Esophagus muscularis mucosa (tissue), 4 donors: ENCODE results near the gene DPH7. TPM values are rescaled to one million over a fixed set of nuclear protein-coding genes. Genes with fewer than 3 reads are reported as not detected.
"Not testable (repeated sequence)": the region's sequence is repeated elsewhere in the genome, so short reads cannot be mapped to it uniquely, and the experiment has no call there.

ENCODE experiments used
- DNase-seq: peaks from one replicate; pipeline ENCODE4 v3.0.0-alpha.2; 2017; ENCODE audit errors: extremely low spot score
- H3K27ac ChIP-seq, 4 donors: fragments of 200-600 bp; sonication (generic); replicated peaks in 1 of 4; 1 replicate in 3 of 4; 2 replicates in 1 of 4; pipeline ENCODE4 v1.5.1; 2016 to 2019; ENCODE audit warnings: mild to moderate bottlenecking in 1 of 4
- H3K27me3 ChIP-seq, 4 donors: fragments of 200-600 bp; sonication (generic); one replicate each; pipeline versions ENCODE4 v1.5.1 to v1.6.0; 2016 to 2019
- H3K36me3 ChIP-seq, 4 donors: fragments of 200-600 bp; sonication (generic); one replicate each; pipeline ENCODE4 v1.5.1; 2016 to 2019
- H3K4me1 ChIP-seq, 4 donors: fragments of 200-600 bp; sonication (generic); one replicate each; pipeline ENCODE4 v1.5.1; 2016 to 2019
- H3K4me3 ChIP-seq, 4 donors: fragments of 200-600 bp; sonication (generic); 1 replicate in 2 of 4; 2 replicates in 2 of 4; pipeline ENCODE4 v1.5.1; 2016 to 2019; ENCODE audit warnings: mild to moderate bottlenecking in 4 of 4, moderate library complexity in 1 of 4
- H3K9me3 ChIP-seq, 4 donors: fragments of 200-600 bp; sonication (generic); 1 replicate in 3 of 4; 2 replicates in 1 of 4; pipeline ENCODE4 v1.5.1; 2016 to 2019
- CTCF ChIP-seq, 3 experiments: fragments of 200-600 bp in 2 of 3; fragments of 450-650 bp in 1 of 3; sonication (generic) in 2 of 3; IDR thresholded peaks; one replicate each; pipeline ENCODE4 v1.5.1; 2017 to 2019; ENCODE audit warnings: antibody characterized with exemption in 3 of 3, mild to moderate bottlenecking in 2 of 3, moderate library complexity in 1 of 3
- EP300 ChIP-seq: sonication (generic); formaldehyde crosslinking; IDR thresholded peaks from one replicate; pipeline ENCODE4 v1.6.1; 2017; ENCODE audit warnings: antibody characterized with exemption
- POLR2A ChIP-seq: fragments of 450-650 bp; IDR thresholded peaks from one replicate; pipeline ENCODE4 v1.6.1; 2017; ENCODE audit warnings: antibody characterized with exemption, moderate library complexity, mild to moderate bottlenecking, low read depth
- POLR2AphosphoS5 ChIP-seq, 2 donors: sonication (generic); formaldehyde crosslinking; IDR thresholded peaks; one replicate each; pipeline ENCODE4 v1.6.1; 2017; ENCODE audit warnings: antibody characterized with exemption in 2 of 2
- WGBS: methylation state at CpG from one replicate; pipeline ENCODE4 v1.1.5; 2018; 5-methylcytosine and 5-hydroxymethylcytosine counted together
- intact Hi-C: fragments of 100-400 bp; cut with DNase I; formaldehyde crosslinking; loops from one replicate; pipeline ENCODE4 v1.15.1; 2023
- total RNA-seq, 4 donors: library from RNA; depleted of rRNA; stranded (reverse); fragments of >200 nt; gene quantifications; one replicate each; pipeline versions ENCODE4 v1.1.0 to v1.2.1, GENCODE V29; 2016

Gene DPH7
- total RNA-seq, 4 donors from 2014 or later = 19.9 to 27.8 (median 24.8) TPM

- no peak for DNase-seq
- intact Hi-C loops = loop anchor here (10.0 kb wide), 3 partner anchors 58 to 228 kb away; partner anchors contain the start of genes EXD3 and NOXA1
Measured at GRCh38 chr9:137522746-137523455, 55.8 kb downstream of the DPH7 start.

DNA sequence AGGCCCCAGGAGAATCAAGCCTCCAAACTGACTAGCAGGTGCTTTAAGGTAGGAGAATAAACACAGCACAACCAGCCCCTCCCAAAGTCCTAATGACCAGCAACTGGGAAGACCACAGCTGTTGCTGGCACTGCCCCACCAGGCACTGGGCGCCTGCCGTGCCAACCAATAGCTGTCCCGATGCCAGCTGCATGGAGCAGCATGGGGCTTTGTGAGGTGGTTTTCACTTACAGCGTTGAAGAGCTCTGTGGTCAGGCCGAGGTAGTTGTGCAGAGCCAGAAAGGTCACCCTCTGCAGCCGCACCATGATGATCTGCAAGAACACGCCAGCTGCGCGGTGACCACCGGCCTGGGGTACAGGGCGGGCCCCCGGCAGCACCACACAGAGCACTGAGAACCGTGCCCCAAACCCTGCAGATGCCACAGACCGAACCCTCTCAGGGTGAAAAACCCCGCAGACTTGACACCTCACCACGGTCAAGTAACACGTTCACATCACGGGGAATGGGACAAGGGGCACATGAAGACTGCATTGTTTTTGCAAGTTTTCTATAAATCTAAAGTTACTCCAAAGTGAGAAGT is 57.2 kb downstream of the DPH7 start:
- 97% methylated on average over 11 of the region's 18 CpGs for WGBS
- no peak for DNase-seq
- H3K27ac ChIP-seq = no peak overlapping the region
- intact Hi-C loops = loop anchor here (10.0 kb wide), 3 partner anchors 57 to 227 kb away; partner anchors contain the start of genes EXD3 and NOXA1
- peaks cover 0 to 21% (median 10%) of the 10 kb centered on the region in 4 donors for H3K36me3 ChIP-seq
- H3K9me3 ChIP-seq = no peaks in the 10 kb centered on the region
- H3K4me3 ChIP-seq = no peak overlapping the region
- no peaks in the 10 kb centered on the region for H3K27me3 ChIP-seq
- TF ChIP-seq CTCF (IDR thresholded peaks at IDR 0.05) (no peak), EP300 (no peak)
- peaks cover 0 to 4% (median 2%) of the 10 kb centered on the region in 4 donors for H3K4me1 ChIP-seq

More at GRCh38 chr9:137522746-137523455, 55.8 kb downstream of the DPH7 start:
- H3K4me1 ChIP-seq = peaks cover 0 to 4% (median 2%) of the 10 kb centered on the region in 4 donors
- no peak overlapping the region for H3K4me3 ChIP-seq
- WGBS = 94% methylated on average over 22 of the region's 36 CpGs
- TF ChIP-seq CTCF (IDR thresholded peaks at IDR 0.05) = no peak
- TF ChIP-seq POLR2A = no peak
- H3K27me3 ChIP-seq = no peaks in the 10 kb centered on the region
- no peaks in the 10 kb centered on the region for H3K9me3 ChIP-seq
- peaks cover 0 to 21% (median 10%) of the 10 kb centered on the region in 4 donors for H3K36me3 ChIP-seq
- no peak overlapping the region for H3K27ac ChIP-seq

- intact Hi-C loops = loop anchor here (10.0 kb wide), 3 partner anchors 56 to 226 kb away; partner anchors contain the start of genes EXD3 and NOXA1
Measured at GRCh38 chr9:137520614-137521404, 57.9 kb downstream of the DPH7 start.

DNA sequence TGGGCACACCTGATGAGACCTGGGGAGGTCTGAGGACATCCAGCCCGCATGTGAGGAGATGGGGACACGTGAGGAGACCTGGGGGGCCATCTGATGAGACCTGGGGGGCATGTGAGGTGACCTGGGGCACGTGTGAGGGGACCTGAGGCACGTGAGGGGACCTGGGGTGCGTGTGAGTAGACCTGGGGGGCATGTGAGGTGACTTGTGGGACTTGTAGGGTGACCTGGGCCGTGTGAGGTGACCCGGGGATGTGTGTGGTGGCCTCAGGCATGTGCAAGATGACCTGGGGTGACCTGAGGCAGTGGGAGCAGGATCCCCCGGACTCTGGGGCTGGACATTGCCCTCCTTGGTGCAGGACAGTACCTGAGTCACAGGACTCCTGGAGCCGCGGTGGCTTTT is 59.2 kb downstream of the DPH7 start:
- H3K27me3 ChIP-seq = no peaks in the 10 kb centered on the region
- DNase-seq = no peak
- peaks cover 0 to 28% (median 10%) of the 10 kb centered on the region in 4 donors for H3K36me3 ChIP-seq
- no peaks in the 10 kb centered on the region for H3K4me1 ChIP-seq
- intact Hi-C loops = no loop called here
- 83% methylated on average over 10 of the region's 10 CpGs for WGBS
- H3K9me3 ChIP-seq = no peaks in the 10 kb centered on the region
- TF ChIP-seq CTCF (IDR thresholded peaks at IDR 0.05) (no peak), POLR2A (no peak), POLR2AphosphoS5 (IDR thresholded peaks at IDR 0.05) (no peak), EP300 (no peak)
- H3K27ac ChIP-seq = no peak overlapping the region
- H3K4me3 ChIP-seq = no peak overlapping the region

More at GRCh38 chr9:137520614-137521404, 57.9 kb downstream of the DPH7 start:
- WGBS = 95% methylated on average over 9 of the region's 30 CpGs
- Histone ChIP-seq H3K36me3 (peaks cover 0 to 21% (median 10%) of the 10 kb centered on the region in 4 donors), H3K9me3 (no peaks in the 10 kb centered on the region), H3K4me1 (peaks cover 0 to 4% (median 2%) of the 10 kb centered on the region in 4 donors), H3K27me3 (no peaks in the 10 kb centered on the region), H3K4me3 (no peak overlapping the region), H3K27ac (no peak overlapping the region)
- no peak for DNase-seq
- TF ChIP-seq POLR2AphosphoS5 (IDR thresholded peaks at IDR 0.05) = no peak
- no peak for TF ChIP-seq CTCF (IDR thresholded peaks at IDR 0.05)
- TF ChIP-seq POLR2A = no peak

DNA sequence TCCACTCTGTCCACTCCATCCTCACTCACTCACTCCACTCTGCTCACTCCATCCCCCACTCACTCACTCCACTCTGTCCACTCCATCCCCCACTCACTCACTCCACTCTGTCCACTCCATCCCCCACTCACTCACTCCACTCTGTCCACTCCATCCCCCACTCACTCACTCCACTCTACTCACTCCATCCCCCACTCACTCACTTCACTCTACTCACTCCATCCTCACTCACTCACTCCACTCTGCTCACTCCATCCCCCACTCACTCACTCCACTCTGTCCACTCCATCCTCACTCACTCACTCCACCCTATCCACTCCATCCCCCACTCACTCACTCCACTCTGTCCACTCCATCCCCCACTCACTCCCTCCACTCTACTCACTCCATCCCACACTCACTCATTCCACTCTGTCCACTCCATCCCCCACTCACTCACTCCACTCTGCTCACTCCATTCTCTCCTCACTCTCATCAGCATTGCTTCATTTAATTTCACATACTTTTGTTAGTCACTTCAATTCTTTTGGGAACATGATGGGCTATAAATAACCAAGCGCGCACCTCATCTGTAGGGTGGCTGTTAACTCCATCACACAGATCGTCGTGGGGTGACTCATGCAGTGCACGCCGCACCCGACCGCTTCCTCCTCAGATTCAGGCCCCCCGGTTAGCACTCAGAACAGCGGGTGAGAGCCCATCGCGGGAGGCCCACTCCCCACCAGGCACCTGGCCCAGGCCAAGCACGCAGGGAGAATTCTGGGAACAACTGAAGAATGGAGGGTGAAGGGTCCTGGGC is 59.9 kb downstream of the DPH7 start:
- H3K4me3 ChIP-seq, intact Hi-C loops, H3K4me1 ChIP-seq, H3K9me3 ChIP-seq, DNase-seq, H3K27me3 ChIP-seq, H3K27ac ChIP-seq: not testable (repeated sequence)
- H3K36me3 ChIP-seq = peaks cover 0 to 28% (median 10%) of the 10 kb centered on the region in 4 donors
- WGBS = 89% methylated on average over 13 of the region's 13 CpGs
